GM12878 (cell line): Measurements from ENCODE around the gene SLC16A6. TPM values are rescaled to one million over a fixed set of nuclear protein-coding genes. Genes with fewer than 3 reads are reported as not detected.

Source experiments
- ATAC-seq: fragments of 200-7000 bp; cut with Tn5 transposase; 3 replicates; pipeline ENCODE4 v1.9.1; 2020; ENCODE audit warnings: mild to moderate bottlenecking, moderate library complexity
- BruUV-seq: library from RNA; stranded (reverse); fragments of 400-500 nt; replicated peaks from 2 replicates; lab custom pipeline; 2021; lab: Mats Ljungman, UMichigan
- CTCF ChIA-PET: fragments of 300-600 bp; sonication (Branson Sonifier 250); formaldehyde crosslinking; extraction: SDS; loops from one replicate; lab custom pipeline; 2021; ENCODE audit warnings: inconsistent platforms; lab: Yijun Ruan, JAX
- POLR2A ChIA-PET: fragments of 350-600 bp; formaldehyde crosslinking; extraction: SDS; loops from one replicate; lab custom pipeline; 2021; ENCODE audit warnings: inconsistent platforms; lab: Charles Lee
- RAD21 ChIA-PET: fragments of 300-600 bp; sonication (Branson Sonifier 250); formaldehyde crosslinking; loops from one replicate; lab custom pipeline; 2023; ENCODE audit warnings: antibody characterized with exemption; ENCODE audit not compliant: unreplicated experiment; lab: Charles Lee
- SMC1A ChIA-PET: fragments of 300-600 bp; sonication (Branson Sonifier 250); formaldehyde crosslinking; loops from one replicate; lab custom pipeline; 2023; ENCODE audit not compliant: unreplicated experiment, uncharacterized antibody; lab: Charles Lee
- DNase-seq: peaks from one replicate; pipeline ENCODE4 v3.0.0-alpha.2; 2011; ENCODE audit warnings: low read depth, low spot score
- FAIRE-seq: peaks from 3 replicates; lab custom pipeline; 2011; peaks lifted over from hg19 to GRCh38; lab: Jason Lieb, UNC
- H2AFZ ChIP-seq: 2 replicates; pipeline ENCODE4 v1.6.0; 2011; ENCODE audit warnings: low read depth, low read length, control low read depth; ENCODE audit not compliant: control insufficient read depth
- H3K27ac ChIP-seq: 2 replicates; pipeline ENCODE4 v1.5.1; 2011; ENCODE audit warnings: control low read depth; ENCODE audit not compliant: control insufficient read depth, insufficient read depth
- H3K27me3 ChIP-seq, 2 experiments: replicated peaks in 1 of 2; 2 replicates each; pipeline versions ENCODE4 v1.6.0 to v1.6.1; 2011; ENCODE audit warnings: low read length in 1 of 2; ENCODE audit not compliant: control insufficient read depth in 2 of 2, insufficient read depth in 2 of 2
- H3K36me3 ChIP-seq, 2 experiments: 2 replicates each; pipeline ENCODE4 v1.5.1; 2011; ENCODE audit warnings: low read length in 1 of 2; ENCODE audit not compliant: control insufficient read depth in 2 of 2, insufficient read depth in 2 of 2
- H3K4me1 ChIP-seq: 2 replicates; pipeline ENCODE4 v1.6.1; 2011; ENCODE audit warnings: mild to moderate bottlenecking, low read length, moderate library complexity, mixed read lengths; ENCODE audit not compliant: control insufficient read depth, insufficient read depth
- H3K4me2 ChIP-seq: 2 replicates; pipeline ENCODE4 v1.6.0; 2011; ENCODE audit warnings: control low read depth; ENCODE audit not compliant: control insufficient read depth, insufficient read depth
- H3K4me3 ChIP-seq: fragments of 200-600 bp; sonication (generic); 2 replicates; pipeline ENCODE4 v1.5.1; 2016
- H3K79me2 ChIP-seq: 2 replicates; pipeline ENCODE4 v1.6.0; 2011; ENCODE audit warnings: low read length; ENCODE audit not compliant: control insufficient read depth, insufficient read depth
- H3K9ac ChIP-seq: 2 replicates; pipeline ENCODE4 v1.8.0; 2011; ENCODE audit warnings: low read length, control low read depth, mixed read lengths; ENCODE audit not compliant: control insufficient read depth, insufficient read depth
- H3K9me3 ChIP-seq: replicated peaks from 3 replicates; pipeline ENCODE4 v1.5.1; 2011; ENCODE audit warnings: mild to moderate bottlenecking, low read length; ENCODE audit not compliant: control insufficient read depth, insufficient read depth
- H4K20me1 ChIP-seq: 2 replicates; pipeline ENCODE4 v1.6.0; 2011; ENCODE audit not compliant: control insufficient read depth, insufficient read depth
- BRCA1 ChIP-seq: IDR thresholded peaks from 2 replicates; pipeline ENCODE4 v1.6.1; 2011; ENCODE audit warnings: low read depth, low read length, improper control_type of control experiment
- DPF2 ChIP-seq: fragments of 450-650 bp; IDR thresholded peaks from 2 replicates; pipeline ENCODE4 v1.6.1; 2017; ENCODE audit warnings: mild to moderate bottlenecking
- GATAD2B ChIP-seq: fragments of 450-650 bp; conservative IDR thresholded peaks from 2 replicates; pipeline ENCODE4 v1.6.1; 2017; ENCODE audit warnings: low read depth, mild to moderate bottlenecking, moderate library complexity
- POU2F2 ChIP-seq: IDR thresholded peaks from 3 replicates; pipeline ENCODE4 v1.6.1; 2011; ENCODE audit warnings: low read depth, mild to moderate bottlenecking, low read length, borderline replicate concordance
- SP1 ChIP-seq: IDR thresholded peaks from one replicate; pipeline ENCODE4 v1.6.1; 2011; ENCODE audit warnings: low read depth, low read length
- STAT3 ChIP-seq: IDR thresholded peaks from 2 replicates; pipeline ENCODE4 v1.6.1; 2011; ENCODE audit warnings: low read depth, low read length, improper control_type of control experiment
- YBX1 ChIP-seq: fragments of 450-650 bp; IDR thresholded peaks from 2 replicates; pipeline ENCODE4 v1.6.1; 2016; ENCODE audit warnings: antibody characterized with exemption
- WGBS: methylation state at CpG from one replicate; pipeline ENCODE4 v1.1.6; 2016; ENCODE audit warnings: low lambda C conversion rate; ENCODE audit not compliant: insufficient replicate concordance, insufficient coverage; ENCODE audit errors: missing lambda C conversion rate; 5-methylcytosine and 5-hydroxymethylcytosine counted together
- in situ Hi-C: fragments of 300-500 bp; cut with MboI; formaldehyde crosslinking; loops from 9 replicates; pipeline ENCODE4 v1.14.3; 2018; ENCODE audit warnings: mixed read lengths
- intact Hi-C: fragments of 100-400 bp; cut with micrococcal nuclease; formaldehyde crosslinking; loops from one replicate; pipeline ENCODE4 v1.14.2; 2022; ENCODE audit not compliant: unreplicated experiment
- polyA plus RNA-seq, 11 experiments: library from polyadenylated mRNA; depleted of rRNA in 4 of 11; unstranded in 6 of 11; stranded (reverse) in 5 of 11; fragments of >200 nt; fragmentation: Nextera tagmentation in 4 of 11; fragmentation: Illumina TruSeq in 1 of 11; extraction: Ambion mirVana in 4 of 11; extraction: Trizol in 1 of 11; gene quantifications; 1 replicate in 1 of 11; 2 replicates in 10 of 11; pipeline versions ENCODE4 v1.2.1 to v1.2.3, GENCODE V29; 2011 to 2016; ENCODE audit warnings: inconsistent platforms in 2 of 11, missing spikeins in 2 of 11, low read depth in 1 of 11
- total RNA-seq, 4 experiments: library from RNA; depleted of rRNA in 3 of 4; stranded (reverse); fragments of >200 nt in 3 of 4; fragmentation: Illumina TruSeq in 1 of 4; extraction: Trizol in 1 of 4; gene quantifications; 2 replicates each; pipeline versions ENCODE4 v1.2.1 to v1.2.3, GENCODE V29; 2013 to 2021
- TF ChIP-seq, protein P1 (sequence below): fragments of 450-650 bp; IDR thresholded peaks from 2 replicates; pipeline ENCODE4 v1.6.1; 2017; ENCODE audit warnings: mild to moderate bottlenecking, moderate library complexity
- TF ChIP-seq, protein P2 (sequence below): fragments of 450-650 bp; IDR thresholded peaks from 2 replicates; pipeline ENCODE4 v1.6.1; 2018; ENCODE audit warnings: borderline replicate concordance, mild to moderate bottlenecking; ENCODE audit not compliant: partially characterized antibody

Gene SLC16A6
- total and polyA plus RNA-seq, 10 of the 15 experiments (the other 5 are each of a cell fraction or from before 2014, with no cell fraction given) = 2.4 to 8.8 (median 6.0) TPM

DNA sequence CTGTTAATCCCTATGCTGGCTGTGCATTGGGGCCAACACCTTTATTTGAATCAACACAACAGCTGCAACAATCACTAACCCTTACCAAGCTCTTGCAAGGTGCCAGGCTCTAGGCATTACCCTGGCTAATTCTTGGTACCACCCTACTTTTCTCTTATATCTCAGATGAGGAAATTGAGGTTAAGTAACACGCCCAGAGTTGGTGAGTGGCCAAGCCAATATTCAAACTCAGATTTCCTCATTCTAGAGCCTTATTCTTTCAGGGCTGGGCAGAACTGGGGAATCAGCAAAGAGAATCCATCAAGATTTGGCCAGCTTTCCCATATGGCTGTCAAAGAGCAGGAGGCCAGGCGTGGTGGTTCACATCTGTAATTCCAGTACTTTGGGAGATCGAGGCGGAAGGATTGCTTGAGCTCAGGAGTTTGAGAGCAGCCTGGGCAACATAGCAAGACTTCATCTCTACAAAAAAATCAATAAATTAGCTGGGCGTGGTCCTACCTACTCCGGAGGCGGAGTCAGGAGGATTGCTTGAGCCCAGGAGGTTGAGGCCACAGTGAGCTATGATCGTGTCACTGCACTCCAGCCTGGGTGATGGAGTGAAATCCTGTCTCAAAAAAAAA, 24.1 kb upstream of the SLC16A6 start:
- Histone ChIP-seq H3K36me3 (no peaks in the 10 kb centered on the region), H3K4me2 (no peak overlapping the region), H3K79me2 (no peaks in the 10 kb centered on the region), H3K4me1 (peaks cover 3% of the 10 kb centered on the region; the same call in 1 of the 2 replicates), H3K27me3 (no peaks in the 10 kb centered on the region), H2AFZ (no peak overlapping the region), H4K20me1 (no peaks in the 10 kb centered on the region), H3K9me3 (no peaks in the 10 kb centered on the region), H3K4me3 (no peak overlapping the region), H3K27ac (no peak overlapping the region), H3K9ac (no peak overlapping the region)
- 75% methylated on average over 8 of the region's 8 CpGs for WGBS
- TF ChIP-seq YBX1 (no peak), SP1 (no peak), POU2F2 (no peak), STAT3 (no peak), BRCA1 (no peak), GATAD2B (no peak), DPF2 (no peak)
- TF ChIP-seq, protein P1, sequence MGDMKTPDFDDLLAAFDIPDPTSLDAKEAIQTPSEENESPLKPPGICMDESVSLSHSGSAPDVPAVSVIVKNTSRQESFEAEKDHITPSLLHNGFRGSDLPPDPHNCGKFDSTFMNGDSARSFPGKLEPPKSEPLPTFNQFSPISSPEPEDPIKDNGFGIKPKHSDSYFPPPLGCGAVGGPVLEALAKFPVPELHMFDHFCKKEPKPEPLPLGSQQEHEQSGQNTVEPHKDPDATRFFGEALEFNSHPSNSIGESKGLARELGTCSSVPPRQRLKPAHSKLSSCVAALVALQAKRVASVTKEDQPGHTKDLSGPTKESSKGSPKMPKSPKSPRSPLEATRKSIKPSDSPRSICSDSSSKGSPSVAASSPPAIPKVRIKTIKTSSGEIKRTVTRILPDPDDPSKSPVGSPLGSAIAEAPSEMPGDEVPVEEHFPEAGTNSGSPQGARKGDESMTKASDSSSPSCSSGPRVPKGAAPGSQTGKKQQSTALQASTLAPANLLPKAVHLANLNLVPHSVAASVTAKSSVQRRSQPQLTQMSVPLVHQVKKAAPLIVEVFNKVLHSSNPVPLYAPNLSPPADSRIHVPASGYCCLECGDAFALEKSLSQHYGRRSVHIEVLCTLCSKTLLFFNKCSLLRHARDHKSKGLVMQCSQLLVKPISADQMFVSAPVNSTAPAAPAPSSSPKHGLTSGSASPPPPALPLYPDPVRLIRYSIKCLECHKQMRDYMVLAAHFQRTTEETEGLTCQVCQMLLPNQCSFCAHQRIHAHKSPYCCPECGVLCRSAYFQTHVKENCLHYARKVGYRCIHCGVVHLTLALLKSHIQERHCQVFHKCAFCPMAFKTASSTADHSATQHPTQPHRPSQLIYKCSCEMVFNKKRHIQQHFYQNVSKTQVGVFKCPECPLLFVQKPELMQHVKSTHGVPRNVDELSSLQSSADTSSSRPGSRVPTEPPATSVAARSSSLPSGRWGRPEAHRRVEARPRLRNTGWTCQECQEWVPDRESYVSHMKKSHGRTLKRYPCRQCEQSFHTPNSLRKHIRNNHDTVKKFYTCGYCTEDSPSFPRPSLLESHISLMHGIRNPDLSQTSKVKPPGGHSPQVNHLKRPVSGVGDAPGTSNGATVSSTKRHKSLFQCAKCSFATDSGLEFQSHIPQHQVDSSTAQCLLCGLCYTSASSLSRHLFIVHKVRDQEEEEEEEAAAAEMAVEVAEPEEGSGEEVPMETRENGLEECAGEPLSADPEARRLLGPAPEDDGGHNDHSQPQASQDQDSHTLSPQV = no peak
- TF ChIP-seq, protein P2, sequence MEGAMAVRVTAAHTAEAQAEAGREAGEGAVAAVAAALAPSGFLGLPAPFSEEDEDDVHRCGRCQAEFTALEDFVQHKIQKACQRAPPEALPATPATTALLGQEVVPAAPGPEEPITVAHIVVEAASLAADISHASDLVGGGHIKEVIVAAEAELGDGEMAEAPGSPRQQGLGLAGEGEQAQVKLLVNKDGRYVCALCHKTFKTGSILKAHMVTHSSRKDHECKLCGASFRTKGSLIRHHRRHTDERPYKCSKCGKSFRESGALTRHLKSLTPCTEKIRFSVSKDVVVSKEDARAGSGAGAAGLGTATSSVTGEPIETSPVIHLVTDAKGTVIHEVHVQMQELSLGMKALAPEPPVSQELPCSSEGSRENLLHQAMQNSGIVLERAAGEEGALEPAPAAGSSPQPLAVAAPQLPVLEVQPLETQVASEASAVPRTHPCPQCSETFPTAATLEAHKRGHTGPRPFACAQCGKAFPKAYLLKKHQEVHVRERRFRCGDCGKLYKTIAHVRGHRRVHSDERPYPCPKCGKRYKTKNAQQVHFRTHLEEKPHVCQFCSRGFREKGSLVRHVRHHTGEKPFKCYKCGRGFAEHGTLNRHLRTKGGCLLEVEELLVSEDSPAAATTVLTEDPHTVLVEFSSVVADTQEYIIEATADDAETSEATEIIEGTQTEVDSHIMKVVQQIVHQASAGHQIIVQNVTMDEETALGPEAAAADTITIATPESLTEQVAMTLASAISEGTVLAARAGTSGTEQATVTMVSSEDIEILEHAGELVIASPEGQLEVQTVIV = no peak
- DNase-seq (no peak), FAIRE-seq (no peak), ATAC-seq (no peak)
- ChIA-PET POLR2A (no interaction called here), RAD21 (no interaction called here), SMC1A (no interaction called here), CTCF (interaction anchor here (1.4 kb wide), 1 partner anchor 84 kb away, joined by 3 read pairs; no protein-coding TSS in a partner anchor)
- in situ Hi-C loops (no loop called here), intact Hi-C loops (no loop called here)
- BruUV-seq = no TSS peak
